Fibroblast of skin of back (primary cell): Measurements from ENCODE around the gene NIM1K.
"Not testable (repeated sequence)": the region's sequence is repeated elsewhere in the genome, so short reads cannot be mapped to it uniquely, and the experiment has no call there.

Source experiments
- DNase-seq: peaks from one replicate; pipeline ENCODE4 v3.0.0-alpha.2; 2013

NIM1K gene

GRCh38 chr5:43230707-43231106, 38.7 kb downstream of the NIM1K start:
- no peak for DNase-seq

- no peak for DNase-seq
These were observed 40.0 kb downstream of the NIM1K start for GRCh38 chr5:43231977-43232376.

GRCh38 chr5:43232943-43233833, 41.2 kb downstream of the NIM1K start:
- DNase-seq: no peak

DNA sequence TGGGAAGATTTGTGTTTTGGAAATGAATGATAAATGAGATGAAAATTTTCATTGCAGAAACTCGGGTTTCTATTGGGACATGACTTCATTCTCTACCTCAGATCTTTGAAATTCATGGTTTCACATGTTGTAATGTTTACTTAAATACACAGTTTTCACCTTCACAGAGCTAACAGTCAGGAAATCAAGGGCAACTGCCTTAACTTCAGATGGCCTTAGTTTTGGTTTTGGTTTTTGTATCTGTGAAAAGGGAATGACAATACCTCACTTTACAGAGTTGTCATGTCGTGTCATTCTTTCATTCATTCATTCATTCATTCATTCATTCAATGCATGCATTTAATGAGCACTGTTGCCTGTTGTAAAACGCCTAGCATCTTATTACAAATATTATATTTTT, 41.9 kb downstream of the NIM1K start:
- no peak for DNase-seq

- no peak for DNase-seq
These were observed 44.8 kb downstream of the NIM1K start for GRCh38 chr5:43236653-43237355.

GRCh38 chr5:43242196-43242595, 50.2 kb downstream of the NIM1K start:
- no peak for DNase-seq

DNA sequence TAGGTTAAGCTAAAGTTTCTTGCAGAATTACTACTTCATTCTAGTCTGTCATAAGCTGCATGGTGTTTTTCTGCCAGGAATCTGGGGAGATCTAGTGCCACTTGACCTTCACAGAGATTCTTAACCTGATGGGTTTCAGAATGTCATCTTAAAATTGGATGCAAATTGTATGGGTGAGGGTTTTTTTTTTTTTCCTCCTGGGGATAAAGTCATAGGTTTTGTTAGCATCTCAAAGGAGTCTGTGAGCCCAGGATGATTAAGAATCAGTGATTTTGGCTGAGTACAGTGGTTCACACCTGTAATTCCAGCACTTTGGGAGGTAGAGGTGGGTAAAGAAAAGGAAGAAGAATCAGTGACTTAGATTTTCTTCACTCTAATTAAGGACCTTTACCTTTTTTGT, 51.2 kb downstream of the NIM1K start:
- no peak for DNase-seq

- DNase-seq: no peak
These were observed 53.0 kb downstream of the NIM1K start for GRCh38 chr5:43244823-43245565.

DNA sequence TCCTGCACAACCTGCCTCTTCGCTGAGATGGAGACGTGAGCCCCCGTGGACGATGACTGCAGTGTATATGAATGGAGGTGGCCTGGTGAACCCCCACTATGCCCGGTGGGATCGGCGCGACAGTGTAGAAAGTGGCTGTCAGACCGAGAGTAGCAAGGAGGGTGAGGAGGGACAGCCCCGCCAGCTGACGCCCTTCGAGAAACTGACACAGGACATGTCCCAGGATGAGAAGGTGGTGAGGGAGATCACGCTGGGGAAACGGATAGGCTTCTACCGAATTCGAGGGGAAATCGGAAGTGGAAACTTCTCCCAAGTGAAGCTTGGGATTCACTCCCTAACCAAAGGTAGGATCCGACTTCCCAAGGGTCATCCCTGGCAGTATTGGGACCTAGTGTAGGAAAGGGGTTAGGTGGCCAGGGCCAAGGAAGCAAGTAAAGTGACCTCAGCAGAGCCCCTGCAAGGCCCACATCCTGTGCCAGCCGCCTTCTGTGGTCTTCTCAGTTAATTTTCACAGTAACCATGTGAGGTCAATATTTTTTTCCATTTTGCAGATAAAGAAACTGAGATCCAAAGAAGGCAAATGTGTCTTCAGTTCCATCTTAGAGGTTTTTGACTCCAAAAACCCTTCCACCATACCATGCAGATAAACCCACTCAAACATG, 53.8 kb downstream of the NIM1K start:
- DNase-seq: no peak

- DNase-seq: no peak
These were observed 59.7 kb downstream of the NIM1K start for GRCh38 chr5:43251754-43252153.

DNA sequence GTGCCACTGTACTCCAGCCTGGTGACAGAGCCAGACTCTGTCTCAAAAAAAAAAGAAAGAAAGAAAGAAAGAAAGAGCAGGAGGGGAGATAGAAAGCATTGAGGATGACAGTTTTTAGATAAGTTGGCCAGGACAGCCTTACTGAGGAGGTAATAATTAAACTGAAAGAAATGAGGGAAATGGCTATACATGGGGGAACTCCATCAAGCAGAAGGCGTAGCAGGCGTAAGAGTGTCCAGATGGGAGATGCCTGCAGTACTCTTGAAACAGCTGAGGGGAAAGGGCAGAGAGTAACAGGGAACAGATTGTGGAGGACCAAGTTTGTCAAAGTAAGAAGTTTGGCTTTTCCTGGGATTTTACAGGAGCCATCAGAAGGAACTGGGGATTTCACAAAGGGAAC, 63.7 kb downstream of the NIM1K start:
- no peak for DNase-seq

- no peak for DNase-seq
These were observed 64.4 kb downstream of the NIM1K start for GRCh38 chr5:43256261-43256966.

GRCh38 chr5:43258116-43258515, 66.1 kb downstream of the NIM1K start:
- DNase-seq: no peak

DNA sequence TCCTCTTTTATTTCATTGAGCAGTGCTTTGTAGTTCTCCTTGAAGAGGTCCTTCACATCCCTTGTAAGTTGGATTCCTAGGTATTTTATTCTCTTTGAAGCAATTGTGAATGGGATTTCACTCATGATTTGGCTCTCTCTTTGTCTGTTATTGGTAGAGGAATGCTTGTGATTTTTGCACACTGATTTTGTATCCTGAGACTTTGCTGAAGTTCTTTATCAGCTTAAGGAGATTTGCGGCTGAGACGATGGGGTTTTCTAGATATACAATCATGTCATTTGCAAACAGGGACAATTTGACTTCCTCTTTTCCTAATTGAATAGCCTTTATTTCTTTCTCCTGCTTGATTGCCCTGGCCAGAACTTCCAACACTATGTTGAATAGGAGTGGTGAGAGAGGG, 70.2 kb downstream of the NIM1K start:
- DNase-seq: not testable (repeated sequence)

DNA sequence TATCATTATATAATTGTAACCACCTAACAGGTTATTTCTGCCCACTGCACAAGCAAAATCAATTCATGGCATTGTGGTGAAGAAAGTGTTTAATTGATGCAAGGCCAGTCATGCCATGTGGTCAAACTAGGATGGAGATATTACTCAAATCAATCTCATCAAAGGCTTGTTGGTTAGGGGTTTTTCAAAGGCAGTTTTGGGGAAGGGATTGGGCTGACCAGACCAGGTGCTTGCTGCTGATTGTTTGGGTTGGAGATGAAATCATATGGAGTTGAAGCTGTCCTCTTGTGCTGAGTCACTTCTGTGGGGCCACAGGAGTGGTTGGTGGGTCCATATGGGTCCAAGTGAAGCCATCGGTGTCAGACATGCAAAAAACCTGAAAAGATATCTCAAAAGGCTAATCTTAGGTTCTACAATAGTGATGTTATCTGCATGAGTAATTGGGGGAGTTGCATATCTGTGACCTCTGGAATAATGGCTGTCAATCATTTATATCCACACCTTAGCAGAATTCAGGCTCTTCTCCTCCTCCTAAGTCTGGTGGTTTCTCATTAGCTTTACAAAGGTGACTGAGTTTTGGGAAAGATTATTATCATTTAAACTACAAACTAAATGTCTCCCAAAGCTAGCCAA, 76.3 kb downstream of the NIM1K start:
- DNase-seq: no peak

- no peak for DNase-seq
These were observed 78.6 kb downstream of the NIM1K start for GRCh38 chr5:43270645-43271044.

GRCh38 chr5:43273552-43273951, 81.5 kb downstream of the NIM1K start:
- no peak for DNase-seq

DNA sequence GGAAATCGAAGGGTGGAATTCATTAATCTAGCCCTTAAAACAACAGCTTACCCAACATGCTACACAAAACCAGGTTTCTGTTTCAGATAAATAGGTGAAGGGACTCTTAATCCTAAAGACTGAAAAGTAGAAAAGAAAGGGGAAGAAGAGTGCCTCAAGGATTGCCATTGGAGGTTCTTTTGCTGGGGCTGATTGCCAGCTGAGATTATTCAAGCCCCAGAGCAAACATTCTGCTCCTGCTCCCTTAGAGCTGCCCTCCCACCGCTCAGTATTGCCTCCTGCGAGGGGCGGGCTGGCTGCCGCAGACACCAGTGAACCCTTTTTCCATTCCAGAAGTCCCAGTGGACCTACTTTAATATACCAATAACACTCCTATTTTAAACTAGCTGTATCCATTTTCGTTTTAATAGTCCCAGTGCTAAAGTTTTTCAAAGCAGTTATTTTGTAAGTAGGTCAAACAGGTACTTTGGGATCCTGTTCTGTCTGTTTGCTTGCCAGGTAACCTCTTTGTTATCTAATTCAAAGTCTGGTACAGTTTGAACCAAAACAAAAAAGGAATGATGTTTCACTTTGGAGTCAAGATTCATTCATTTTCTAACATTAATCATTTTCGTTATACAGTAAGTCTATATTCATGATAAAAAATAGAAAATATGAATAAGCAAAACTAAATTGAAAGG, 82.5 kb downstream of the NIM1K start:
- no peak for DNase-seq

- DNase-seq: no peak
These were observed 83.4 kb downstream of the NIM1K start for GRCh38 chr5:43275391-43275790.

- DNase-seq: no peak
These were observed 87.7 kb downstream of the NIM1K start for GRCh38 chr5:43279548-43280274.
